Lower leg skin (tissue), 3 donors: Measurements from ENCODE around the gene ADCY1.

Experiments
- CTCF ChIP-seq, 3 donors: fragments of 450-650 bp; IDR thresholded peaks; one replicate each; pipeline ENCODE4 v1.5.1; 2016; ENCODE audit warnings: antibody characterized with exemption in 3 of 3, mild to moderate bottlenecking in 3 of 3, moderate library complexity in 2 of 3
- POLR2A ChIP-seq, 2 donors: fragments of 450-650 bp; IDR thresholded peaks; one replicate each; pipeline ENCODE4 v1.6.1; 2016 to 2017; ENCODE audit warnings: antibody characterized with exemption in 2 of 2, mild to moderate bottlenecking in 1 of 2, moderate library complexity in 1 of 2

- TF ChIP-seq POLR2A (IDR thresholded peaks at IDR 0.05) (no peak), CTCF (IDR thresholded peaks at IDR 0.05) (no peak)
These were observed 1.5 kb downstream of the ADCY1 start for GRCh38 chr7:45575501-45576248.
